GM23248 (cell line): ENCODE data around the gene PKP3. TPM values are rescaled to one million over a fixed set of nuclear protein-coding genes. Genes with fewer than 3 reads are reported as not detected.
"Not testable (repeated sequence)": the region's sequence is repeated elsewhere in the genome, so short reads cannot be mapped to it uniquely, and the experiment has no call there.

Experiments used
- DNase-seq: peaks from one replicate; pipeline ENCODE4 v3.0.0-alpha.2; 2015
- H2AFZ ChIP-seq: fragments of 200-600 bp; sonication (generic); 2 replicates; pipeline ENCODE4 v1.6.1; 2016; ENCODE audit warnings: antibody characterized with exemption
- H3F3A ChIP-seq: fragments of 200-600 bp; sonication (generic); 2 replicates; pipeline ENCODE4 v1.6.1; 2016; ENCODE audit warnings: mild to moderate bottlenecking, antibody characterized with exemption, mixed run types; ENCODE audit not compliant: insufficient read depth
- H3K27ac ChIP-seq: fragments of 200-600 bp; sonication (generic); 2 replicates; pipeline ENCODE4 v1.5.1; 2016; ENCODE audit warnings: mild to moderate bottlenecking
- H3K27me3 ChIP-seq: fragments of 200-600 bp; sonication (generic); replicated peaks from 2 replicates; pipeline ENCODE4 v1.6.1; 2016; ENCODE audit warnings: mild to moderate bottlenecking; ENCODE audit not compliant: insufficient read depth
- H3K36me3 ChIP-seq: fragments of 200-600 bp; sonication (generic); 2 replicates; pipeline ENCODE4 v1.6.1; 2016; ENCODE audit warnings: low read depth, mild to moderate bottlenecking
- H3K4me1 ChIP-seq: fragments of 200-600 bp; sonication (generic); 2 replicates; pipeline ENCODE4 v1.6.1; 2016; ENCODE audit warnings: mild to moderate bottlenecking; ENCODE audit not compliant: insufficient read depth
- H3K4me2 ChIP-seq: fragments of 200-600 bp; sonication (generic); one replicate; pipeline ENCODE4 v1.6.1; 2016; ENCODE audit warnings: mild to moderate bottlenecking; ENCODE audit not compliant: unreplicated experiment
- H3K4me3 ChIP-seq: fragments of 200-600 bp; sonication (generic); 2 replicates; pipeline ENCODE4 v1.5.1; 2016; ENCODE audit warnings: mild to moderate bottlenecking
- H3K79me2 ChIP-seq: fragments of 200-600 bp; sonication (generic); 2 replicates; pipeline ENCODE4 v1.6.1; 2016; ENCODE audit warnings: mild to moderate bottlenecking; ENCODE audit not compliant: insufficient read depth
- H3K9ac ChIP-seq: fragments of 200-600 bp; sonication (generic); 2 replicates; pipeline ENCODE4 v1.6.1; 2016; ENCODE audit warnings: mild to moderate bottlenecking
- H3K9me2 ChIP-seq: fragments of 200-600 bp; sonication (generic); 2 replicates; pipeline ENCODE4 v1.6.1; 2016; ENCODE audit warnings: mixed run types, mild to moderate bottlenecking, moderate library complexity; ENCODE audit not compliant: insufficient read depth
- H3K9me3 ChIP-seq: fragments of 200-600 bp; sonication (generic); one replicate; pipeline ENCODE4 v1.6.1; 2017; ENCODE audit warnings: low read depth
- H4K20me1 ChIP-seq: fragments of 200-600 bp; sonication (generic); 2 replicates; pipeline ENCODE4 v1.6.0; 2016; ENCODE audit not compliant: insufficient read depth
- EZH2 ChIP-seq: fragments of 200-600 bp; sonication (generic); IDR thresholded peaks from 2 replicates; pipeline ENCODE4 v1.6.1; 2018; ENCODE audit warnings: antibody characterized with exemption, mild to moderate bottlenecking; ENCODE audit not compliant: insufficient read depth, poor library complexity, severe bottlenecking
- EZH2phosphoT487 ChIP-seq: fragments of 200-600 bp; sonication (generic); IDR thresholded peaks from 2 replicates; pipeline ENCODE4 v1.6.1; 2018; ENCODE audit warnings: antibody characterized with exemption, moderate library complexity, mild to moderate bottlenecking, low read depth; ENCODE audit not compliant: insufficient read depth
- WGBS, 2 experiments: methylation state at CpG; one replicate each; pipeline ENCODE4 v1.1.6; 2015 to 2017; ENCODE audit warnings: low lambda C conversion rate in 2 of 2, low coverage in 1 of 2; ENCODE audit errors: missing lambda C conversion rate in 2 of 2; 5-methylcytosine and 5-hydroxymethylcytosine counted together
- in situ Hi-C: fragments of 300-500 bp; cut with MboI; formaldehyde crosslinking; loops from 2 replicates; pipeline ENCODE4 v1.15.0; 2020
- polyA plus RNA-seq: library from polyadenylated mRNA; unstranded; fragments of >200 nt; fragmentation: Nextera tagmentation; extraction: Ambion mirVana; gene quantifications from 2 replicates; pipeline ENCODE4 v1.2.1, GENCODE V29; 2016
- total RNA-seq: library from RNA; depleted of rRNA; stranded (reverse); fragments of >200 nt; shearing (Covaris generic); gene quantifications from 2 replicates; pipeline ENCODE4 v1.2.3, GENCODE V29; 2014

Gene PKP3
- total and polyA plus RNA-seq, 2 experiments from 2014 or later: 1.2 to 2.2 TPM

GRCh38 chr11:424232-424631, 30.2 kb downstream of the PKP3 start:
- no peaks in the 10 kb centered on the region for H3K9me3 ChIP-seq
- no peak for TF ChIP-seq EZH2
- TF ChIP-seq EZH2phosphoT487: no peak
- WGBS, 2 experiments: 85 to 95% methylated on average over 4 of the region's 4 CpGs
- H3F3A ChIP-seq: no peaks in the 10 kb centered on the region
- in situ Hi-C loops: no loop called here
- no peak overlapping the region for H2AFZ ChIP-seq
- no peak for DNase-seq
- H3K9me2 ChIP-seq: no peaks in the 10 kb centered on the region
- H3K27me3 ChIP-seq: peaks cover 10% of the 10 kb centered on the region
- no peak overlapping the region for H3K9ac ChIP-seq
- no peaks in the 10 kb centered on the region for H3K4me1 ChIP-seq
- no peak overlapping the region for H3K4me3 ChIP-seq
- no peaks in the 10 kb centered on the region for H4K20me1 ChIP-seq
- no peak overlapping the region for H3K4me2 ChIP-seq
- no peak overlapping the region for H3K27ac ChIP-seq
- H3K79me2 ChIP-seq: no peaks in the 10 kb centered on the region
- no peaks in the 10 kb centered on the region for H3K36me3 ChIP-seq

DNA sequence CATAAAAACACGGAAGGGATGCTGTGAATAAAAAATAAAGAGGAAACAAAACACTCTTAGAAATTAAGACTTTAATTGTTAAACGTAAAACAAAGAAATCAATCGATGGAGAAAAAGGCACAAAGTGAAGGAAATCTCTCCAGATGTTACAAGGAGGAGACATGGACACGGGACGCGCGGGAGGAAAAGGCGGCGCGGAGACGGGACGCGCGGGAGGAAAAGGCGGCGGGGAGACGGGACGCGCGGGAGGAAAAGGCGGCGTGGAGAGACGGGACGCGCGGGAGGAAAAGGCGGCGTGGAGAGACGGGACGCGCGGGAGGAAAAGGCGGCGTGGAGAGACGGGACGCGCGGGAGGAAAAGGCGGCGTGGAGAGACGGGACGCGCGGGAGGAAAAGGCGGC, 30.8 kb downstream of the PKP3 start:
- H3K27ac ChIP-seq, H3F3A ChIP-seq, H3K4me2 ChIP-seq, H3K9me2 ChIP-seq, H2AFZ ChIP-seq, H3K4me1 ChIP-seq, H3K9ac ChIP-seq, in situ Hi-C loops, H4K20me1 ChIP-seq, H3K4me3 ChIP-seq, DNase-seq, H3K36me3 ChIP-seq, H3K9me3 ChIP-seq, H3K79me2 ChIP-seq: not testable (repeated sequence)
- 39 to 44% methylated on average over 16 to 40 of the region's 45 CpGs for WGBS, 2 experiments
- peaks cover 10% of the 10 kb centered on the region for H3K27me3 ChIP-seq

GRCh38 chr11:425301-425700, 31.3 kb downstream of the PKP3 start:
- Histone ChIP-seq H3F3A (no peaks in the 10 kb centered on the region), H3K9me2 (no peaks in the 10 kb centered on the region), H3K4me1 (no peaks in the 10 kb centered on the region), H3K27ac (no peak overlapping the region), H3K9ac (no peak overlapping the region), H3K36me3 (no peaks in the 10 kb centered on the region), H4K20me1 (no peaks in the 10 kb centered on the region), H2AFZ (no peak overlapping the region), H3K79me2 (no peaks in the 10 kb centered on the region), H3K4me2 (no peak overlapping the region), H3K4me3 (no peak overlapping the region), H3K27me3 (peaks cover 10% of the 10 kb centered on the region), H3K9me3 (no peaks in the 10 kb centered on the region)
- TF ChIP-seq EZH2phosphoT487 (no peak), EZH2 (no peak)
- 62 to 67% methylated on average over 4 of the region's 4 CpGs for WGBS, 2 experiments
- in situ Hi-C loops: no loop called here
- no peak for DNase-seq

- no peak for DNase-seq
- H3K27me3 ChIP-seq: peaks cover 10% of the 10 kb centered on the region
- no peaks in the 10 kb centered on the region for H3K79me2 ChIP-seq
- H3K4me1 ChIP-seq: no peaks in the 10 kb centered on the region
- H3K4me2 ChIP-seq: no peak overlapping the region
- H4K20me1 ChIP-seq: no peaks in the 10 kb centered on the region
- H3K36me3 ChIP-seq: no peaks in the 10 kb centered on the region
- no peaks in the 10 kb centered on the region for H3F3A ChIP-seq
- no peak overlapping the region for H3K9ac ChIP-seq
- TF ChIP-seq EZH2 (no peak), EZH2phosphoT487 (no peak)
- H2AFZ ChIP-seq: no peak overlapping the region
- no peak overlapping the region for H3K27ac ChIP-seq
- in situ Hi-C loops: no loop called here
- no peaks in the 10 kb centered on the region for H3K9me3 ChIP-seq
- no peak overlapping the region for H3K4me3 ChIP-seq
- 59 to 62% methylated on average over 8 of the region's 8 CpGs for WGBS, 2 experiments
- H3K9me2 ChIP-seq: no peaks in the 10 kb centered on the region
Measured at GRCh38 chr11:426851-427250, 32.8 kb downstream of the PKP3 start.

- H3K4me3 ChIP-seq: no peak overlapping the region
- WGBS, 2 experiments: 83 to 87% methylated on average over 22 to 24 of the region's 24 CpGs
- H4K20me1 ChIP-seq: no peaks in the 10 kb centered on the region
- peaks cover 10% of the 10 kb centered on the region for H3K27me3 ChIP-seq
- H2AFZ ChIP-seq: no peak overlapping the region
- no peak overlapping the region for H3K9ac ChIP-seq
- H3F3A ChIP-seq: no peaks in the 10 kb centered on the region
- no peak overlapping the region for H3K4me2 ChIP-seq
- H3K9me2 ChIP-seq: no peaks in the 10 kb centered on the region
- H3K79me2 ChIP-seq: no peaks in the 10 kb centered on the region
- TF ChIP-seq EZH2phosphoT487: no peak
- TF ChIP-seq EZH2: no peak
- no peaks in the 10 kb centered on the region for H3K4me1 ChIP-seq
- in situ Hi-C loops: no loop called here
- H3K36me3 ChIP-seq: no peaks in the 10 kb centered on the region
- no peak for DNase-seq
- no peak overlapping the region for H3K27ac ChIP-seq
- no peaks in the 10 kb centered on the region for H3K9me3 ChIP-seq
Measured at GRCh38 chr11:428295-428694, 34.3 kb downstream of the PKP3 start.
